Measurements from ENCODE around the gene FETUB.
"Not testable (repeated sequence)": the region's sequence is repeated elsewhere in the genome, so short reads cannot be mapped to it uniquely, and the experiment has no call there.

The FETUB gene

DNA sequence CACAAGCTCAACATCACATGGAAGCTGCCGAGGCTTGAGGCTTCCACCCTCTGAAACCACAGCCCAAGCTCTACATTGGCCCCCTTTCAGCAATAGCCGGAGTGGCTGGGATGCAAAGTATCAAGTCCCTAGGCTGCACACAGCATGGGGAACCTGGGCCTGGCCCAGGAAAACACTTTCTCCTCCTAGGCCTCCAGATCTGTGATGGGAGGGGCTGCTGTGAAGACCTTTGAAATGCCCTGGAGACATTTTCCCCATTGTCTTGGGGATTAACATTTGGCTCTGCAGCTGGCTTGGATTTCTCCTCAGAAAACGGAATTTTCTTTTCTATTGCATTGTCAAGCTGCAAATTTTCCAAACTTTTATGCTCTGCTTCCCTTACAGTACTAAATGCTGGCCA is 43.8 kb downstream of the FETUB start:
- DNase-seq, result no peak

DNA sequence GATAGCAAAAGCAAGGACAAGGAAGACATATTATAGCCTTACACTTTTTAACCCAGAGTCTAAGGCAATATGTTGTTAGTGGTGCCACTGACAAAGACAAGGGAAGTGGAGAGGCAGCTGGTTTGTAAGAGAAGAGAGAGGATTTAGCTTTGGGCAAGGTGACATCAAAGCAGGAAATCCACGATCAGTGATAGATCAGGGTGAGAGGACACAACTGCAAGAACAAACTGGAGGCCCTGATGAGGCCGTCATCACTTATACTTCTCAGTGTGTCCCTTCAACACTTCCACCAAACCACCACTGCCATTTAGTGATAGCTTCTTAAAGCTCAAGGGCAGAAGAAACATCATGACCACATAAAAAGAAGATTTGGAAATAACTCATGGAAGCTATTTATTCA is 46.3 kb downstream of the FETUB start:
- not testable (repeated sequence) for DNase-seq

DNA sequence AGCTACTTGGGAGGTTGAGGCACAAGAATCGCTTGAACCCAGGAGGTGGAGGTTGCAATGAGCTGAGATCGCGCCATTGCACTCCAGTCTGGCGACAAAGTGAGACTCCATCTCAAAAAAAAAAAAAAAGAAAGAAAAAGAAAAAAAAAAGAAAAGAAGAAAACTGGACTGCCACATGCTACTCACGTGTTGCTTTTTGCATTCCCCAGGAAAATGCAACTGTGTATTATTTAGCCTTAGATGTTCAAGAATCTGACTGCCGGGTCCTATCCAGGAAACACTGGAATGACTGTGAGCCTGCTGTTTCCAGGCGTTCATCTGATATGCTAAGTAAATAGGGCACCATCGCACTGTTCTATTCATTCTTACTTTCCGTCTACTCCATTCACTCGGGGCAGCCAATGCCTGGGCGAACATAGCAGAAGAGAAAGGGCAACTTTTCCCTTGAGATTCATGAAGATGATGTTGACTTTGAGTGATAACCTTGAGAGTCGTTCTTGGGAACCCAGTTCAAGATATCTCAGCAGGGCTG is 47.0 kb downstream of the FETUB start:
- no peak for DNase-seq

DNA sequence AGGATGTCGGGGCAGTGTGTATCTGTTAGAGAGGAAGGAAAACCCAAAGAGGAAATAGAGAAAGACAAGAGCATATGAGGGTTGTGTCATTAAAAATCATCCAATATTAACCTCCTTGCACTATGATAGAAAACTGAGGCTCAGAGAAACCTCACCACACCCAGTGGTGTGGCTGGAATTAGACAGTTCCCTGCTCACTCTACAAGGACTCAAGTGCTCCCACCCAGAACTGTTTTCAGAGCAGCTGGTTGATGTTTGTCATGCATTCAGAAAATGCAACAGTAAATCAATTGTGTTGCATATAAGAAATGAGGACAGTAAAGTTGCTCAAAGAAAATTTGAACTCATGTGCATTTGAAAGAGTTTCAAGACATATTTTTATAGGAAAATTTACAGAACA is 50.1 kb downstream of the FETUB start:
- not testable (repeated sequence) for DNase-seq

DNA sequence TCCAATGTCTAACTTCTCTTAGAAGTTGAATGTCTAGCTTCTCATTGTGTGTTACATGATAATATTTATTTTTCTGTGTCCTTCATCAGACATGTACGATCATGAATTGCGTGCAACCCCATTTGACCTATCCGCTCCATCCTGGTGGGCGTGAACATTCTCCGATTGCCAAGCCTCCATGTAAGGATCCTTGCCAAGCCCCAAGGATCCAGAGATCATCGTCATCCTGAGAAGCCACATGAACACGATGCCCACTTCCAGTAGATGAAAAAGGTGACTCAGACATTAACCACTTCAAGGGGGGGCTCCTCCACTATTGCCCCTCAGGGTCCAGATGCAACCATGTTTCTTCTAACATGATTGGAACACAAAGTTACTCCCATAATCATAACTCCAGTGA is 51.5 kb downstream of the FETUB start:
- DNase-seq, result no peak

DNA sequence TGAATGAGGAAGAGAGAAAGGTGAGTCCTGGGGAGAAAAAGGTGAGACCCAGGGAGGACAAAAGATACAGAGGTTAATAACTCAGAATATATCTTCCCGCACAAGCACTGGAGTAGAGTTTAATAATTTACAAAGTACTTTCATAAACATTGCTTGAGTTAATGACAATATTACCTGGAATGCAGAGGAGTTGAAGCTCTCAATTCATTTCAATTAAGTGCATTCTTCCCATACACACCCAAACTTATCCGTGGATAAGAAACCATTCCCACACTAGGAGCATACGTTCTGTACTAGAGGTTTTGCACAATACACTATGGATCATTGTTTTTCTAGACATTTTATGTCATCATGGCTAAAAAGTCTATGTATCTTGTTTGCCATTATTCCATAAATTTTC is 53.6 kb downstream of the FETUB start:
- no peak for DNase-seq

DNA sequence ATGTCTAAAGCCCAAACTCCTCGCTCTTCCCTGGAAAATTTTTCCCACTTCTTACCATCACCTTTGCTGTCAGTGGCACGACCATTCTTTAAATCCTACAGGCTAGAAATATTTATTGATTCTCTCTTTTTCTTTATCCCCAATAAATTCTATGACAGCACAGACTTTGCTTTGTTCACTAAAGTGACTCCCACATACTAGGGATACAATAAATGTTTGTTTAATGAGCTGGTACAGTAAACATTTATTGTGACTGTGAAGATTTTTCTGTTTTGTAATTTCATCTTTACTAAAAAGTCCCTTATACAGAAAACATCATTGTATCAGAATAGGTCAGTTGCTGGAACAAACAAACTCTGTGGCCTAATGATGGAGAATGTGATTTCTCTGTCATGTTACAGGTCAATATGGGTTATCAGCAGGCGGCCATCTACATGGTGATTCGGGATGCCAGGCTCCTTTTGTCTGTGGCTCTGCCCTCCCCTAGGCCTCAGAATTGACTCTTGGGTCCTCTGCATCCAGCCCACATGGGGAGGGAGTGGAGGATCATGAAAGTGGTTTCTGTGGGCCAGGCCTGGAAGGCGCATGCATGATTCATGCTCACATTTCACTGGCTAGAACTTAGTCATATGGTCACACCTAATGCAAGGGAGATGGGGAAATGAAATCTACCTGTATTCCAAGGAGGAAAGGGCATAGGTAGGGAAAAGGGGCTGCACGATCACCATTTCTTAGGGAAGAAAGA is 54.3 kb downstream of the FETUB start:
- no peak for DNase-seq

DNA sequence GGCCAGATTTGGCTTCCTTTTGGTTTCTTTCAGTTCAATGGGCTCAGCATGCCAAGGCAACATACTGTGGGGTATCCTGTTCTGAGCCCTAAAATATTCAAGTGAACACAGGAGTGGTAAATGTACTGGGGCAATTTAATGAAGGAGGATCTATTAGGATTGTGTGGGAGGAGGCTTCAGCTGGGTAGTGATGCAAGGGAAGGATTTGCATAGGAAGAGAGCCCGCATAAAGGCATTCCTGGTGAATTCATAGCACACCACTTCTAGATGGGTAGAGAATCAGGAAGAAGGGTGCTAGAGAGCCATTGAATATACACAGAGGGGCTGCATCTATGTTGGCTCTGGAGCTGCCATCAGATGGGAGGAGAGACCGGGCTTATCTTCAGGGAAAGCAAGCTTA is 56.3 kb downstream of the FETUB start:
- DNase-seq, result no peak

DNA sequence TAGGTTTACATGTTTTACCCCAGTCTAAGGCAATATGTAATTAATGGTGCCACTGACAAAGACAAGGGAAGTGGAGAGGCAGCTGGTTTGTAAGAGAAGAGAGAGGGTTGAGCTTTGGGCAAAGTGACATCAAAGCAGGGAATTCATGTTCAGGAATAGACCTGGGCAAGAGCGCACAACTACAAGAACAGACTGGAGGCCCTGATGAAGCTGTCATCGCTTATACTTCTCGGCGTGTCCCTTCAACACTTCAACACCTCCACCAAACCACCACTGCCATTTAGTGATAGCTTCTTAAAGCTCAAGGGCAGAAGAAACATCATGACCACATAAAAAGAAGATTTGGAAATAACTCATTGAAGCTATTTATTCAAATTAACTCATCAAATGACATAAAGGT is 57.3 kb downstream of the FETUB start:
- DNase-seq, result no peak

DNA sequence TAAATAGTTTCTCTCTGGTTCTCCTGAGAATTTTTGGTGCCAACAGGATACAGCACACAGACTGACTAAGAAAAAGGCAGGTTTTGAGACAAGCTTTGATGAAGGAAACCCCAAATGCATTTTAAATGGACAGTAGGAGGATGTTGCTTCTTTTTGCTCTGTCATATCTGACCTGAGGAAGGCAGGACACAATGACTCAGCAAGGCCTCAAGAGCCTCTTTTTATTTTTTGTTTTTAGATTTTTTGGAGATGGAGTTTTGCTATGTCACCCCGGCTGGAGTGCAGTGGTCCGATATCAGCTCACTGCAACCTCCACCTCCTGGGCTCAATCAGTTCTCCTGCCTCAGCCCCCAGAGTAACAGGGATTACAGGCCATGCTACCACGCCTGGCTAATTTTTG is 60.1 kb downstream of the FETUB start:
- DNase-seq, result no peak

DNA sequence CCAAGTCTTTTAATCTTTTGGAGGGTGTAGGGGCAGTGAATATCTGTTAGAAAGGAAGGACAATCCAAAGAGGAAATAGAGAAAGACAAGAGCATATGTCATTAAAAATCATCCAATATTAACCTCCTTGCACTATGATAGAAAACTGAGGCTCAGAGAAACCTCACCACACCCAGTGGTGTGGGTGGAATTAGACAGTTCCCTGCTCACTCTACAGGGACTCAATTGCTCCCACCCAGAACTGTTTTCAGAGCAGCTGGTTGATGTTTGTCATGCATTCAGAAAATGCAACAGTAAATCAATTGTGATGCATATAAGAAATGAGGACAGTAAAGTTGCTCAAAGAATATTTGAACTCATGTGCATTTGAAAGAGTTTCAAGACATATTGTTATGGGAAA is 62.3 kb downstream of the FETUB start:
- not testable (repeated sequence) for DNase-seq
